Stimulated activated naive CD8-positive, alpha-beta T cell treated with anti-CD3 and anti-CD28 coated beads, Interleukin-15, amount 100 ng/mL, for 72 hours (primary cell): ENCODE results near the gene SUPT3H.

ENCODE experiments used
- ATAC-seq: fragments of 150-1000 bp; cut with Tn5 transposase; 2 replicates; pipeline ENCODE4 v1.10.0; 2021; ENCODE audit warnings: mild to moderate bottlenecking, moderate library complexity
- DNase-seq, 2 donors: peaks; one replicate each; pipeline ENCODE4 v3.0.0; 2021 to 2022
- H3K27ac Mint-ChIP-seq, 2 donors: one replicate each; pipeline ENCODE4 v1.8.0; 2022; ENCODE audit warnings: mild to moderate bottlenecking in 2 of 2, mixed read lengths in 2 of 2, moderate library complexity in 2 of 2
- H3K27me3 Mint-ChIP-seq: one replicate; pipeline ENCODE4 v1.8.0; 2022; ENCODE audit warnings: mixed read lengths
- H3K4me1 Mint-ChIP-seq: one replicate; pipeline ENCODE4 v1.8.0; 2022; ENCODE audit warnings: mild to moderate bottlenecking, mixed read lengths
- H3K4me3 Mint-ChIP-seq, 2 donors: one replicate each; pipeline ENCODE4 v1.8.0; 2022; ENCODE audit warnings: mild to moderate bottlenecking in 2 of 2, mixed read lengths in 2 of 2, moderate library complexity in 1 of 2
- H3K9me3 Mint-ChIP-seq, 2 donors: one replicate each; pipeline ENCODE4 v1.8.0; 2022; ENCODE audit warnings: mixed read lengths in 2 of 2

Gene SUPT3H

GRCh38 chr6:45377554-45378333 lies at the start of gene SUPT3H:
TSS of gene SUPT3H (minus strand) at chr6:45377934.
- H3K4me3 Mint-ChIP-seq = peak within 1 kb of the TSS; percentile 96 to 97
- DNase-seq (peak; percentile 93 to 96), ATAC-seq (peak; percentile 90)
- H3K4me1 Mint-ChIP-seq = peaks cover 31% of the 10 kb centered on the region
- H3K27me3 Mint-ChIP-seq = no peaks in the 10 kb centered on the region
- peak within 1 kb of the TSS; percentile 99 to 100 for H3K27ac Mint-ChIP-seq
- H3K9me3 Mint-ChIP-seq = no peaks in the 10 kb centered on the region

GRCh38 chr6:45426251-45426650 lies 48.5 kb upstream of the SUPT3H start:
- H3K4me1 Mint-ChIP-seq = peaks cover 55% of the 10 kb centered on the region
- no peaks in the 10 kb centered on the region for H3K27me3 Mint-ChIP-seq

DNA sequence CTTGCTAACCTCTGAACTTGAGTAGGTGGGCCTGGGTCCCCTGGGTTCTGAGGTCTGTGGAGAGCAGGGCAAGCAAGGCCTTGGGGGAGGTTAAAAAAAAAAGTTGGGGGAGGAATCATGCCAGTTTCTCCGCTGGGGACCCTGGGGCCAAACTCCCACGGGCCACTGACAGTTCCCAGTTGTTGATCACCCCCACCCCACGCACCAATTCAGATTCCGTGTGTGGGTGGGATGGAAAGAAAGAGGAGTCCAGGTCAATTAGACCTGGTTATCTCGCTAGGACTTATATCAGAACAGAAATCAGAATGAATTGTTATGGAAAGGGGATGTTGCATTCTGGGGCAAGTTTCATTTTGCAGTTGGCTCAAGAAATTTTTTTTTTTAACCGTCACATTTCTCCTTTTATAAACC lies 46.7 kb upstream of the SUPT3H start:
- H3K4me3 Mint-ChIP-seq = peak overlapping the region; percentile 40 to 100
- H3K9me3 Mint-ChIP-seq = no peaks in the 10 kb centered on the region
- no peaks in the 10 kb centered on the region for H3K27me3 Mint-ChIP-seq
- ATAC-seq = no peak
- H3K27ac Mint-ChIP-seq = no peak overlapping the region
- H3K4me1 Mint-ChIP-seq = peaks cover 54% of the 10 kb centered on the region
- DNase-seq = no peak

More at GRCh38 chr6:45426251-45426650, 48.5 kb upstream of the SUPT3H start:
- H3K4me3 Mint-ChIP-seq = no peak overlapping the region
- H3K9me3 Mint-ChIP-seq = no peaks in the 10 kb centered on the region
- DNase-seq (no peak), ATAC-seq (no peak)
- no peak overlapping the region for H3K27ac Mint-ChIP-seq

GRCh38 chr6:45423824-45424450 lies 46.2 kb upstream of the SUPT3H start:
- Mint-ChIP-seq H3K4me3 (peak overlapping the region; percentile 40 to 100), H3K9me3 (no peaks in the 10 kb centered on the region), H3K27me3 (no peaks in the 10 kb centered on the region), H3K4me1 (peaks cover 54% of the 10 kb centered on the region), H3K27ac (peak overlapping the region; percentile 27 to 78)
- ATAC-seq = no peak
- peak; percentile 15 to 16 for DNase-seq

DNA sequence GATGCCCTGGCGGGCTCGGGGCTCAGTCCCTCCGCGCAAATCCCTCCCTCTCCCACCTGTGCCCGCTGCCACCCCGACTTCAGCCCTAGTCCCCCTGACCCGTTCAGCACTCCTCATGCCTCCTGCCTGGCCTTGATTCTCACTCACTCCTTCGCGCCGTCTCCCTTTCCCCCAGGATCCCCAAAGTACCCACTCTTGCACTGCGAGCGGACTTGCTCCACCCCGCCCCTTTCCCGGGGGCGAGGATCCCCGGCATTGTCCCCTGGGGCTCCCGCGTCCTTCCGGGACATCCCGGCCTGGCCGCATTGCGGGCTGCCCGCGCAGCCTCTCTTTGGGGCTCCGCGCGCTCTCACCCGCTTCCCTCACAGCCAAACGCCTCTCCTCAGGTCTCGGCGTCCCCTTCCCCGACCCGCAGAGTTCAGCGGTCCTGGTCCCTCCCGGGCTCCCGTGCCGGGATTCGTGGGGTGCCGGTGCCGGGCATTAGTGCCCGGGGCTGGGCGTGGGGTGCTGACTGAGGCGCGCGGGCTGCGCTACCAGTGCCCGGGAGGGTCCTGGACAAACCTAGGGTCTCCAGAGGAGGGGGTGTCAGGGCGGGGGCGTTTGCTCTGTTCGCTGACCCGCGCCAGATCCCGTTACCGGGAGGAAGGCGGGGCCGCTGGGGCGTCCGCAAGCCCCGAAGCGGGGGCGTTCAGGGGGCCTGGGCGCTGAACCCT lies 45.5 kb upstream of the SUPT3H start:
- Mint-ChIP-seq H3K27ac (peak overlapping the region; percentile 89 to 94), H3K9me3 (no peaks in the 10 kb centered on the region), H3K4me1 (peaks cover 48% of the 10 kb centered on the region), H3K4me3 (peak overlapping the region; percentile 99 to 100), H3K27me3 (no peaks in the 10 kb centered on the region)
- peak; percentile 53 to 72 for DNase-seq
- ATAC-seq = no peak

- peaks cover 41% of the 10 kb centered on the region for H3K4me1 Mint-ChIP-seq
- ATAC-seq (peak; percentile 59), DNase-seq (peak; percentile 69 to 73)
- no peaks in the 10 kb centered on the region for H3K9me3 Mint-ChIP-seq
- peak overlapping the region; percentile 99 to 100 for H3K4me3 Mint-ChIP-seq
- peak overlapping the region; percentile 96 to 98 for H3K27ac Mint-ChIP-seq
- no peaks in the 10 kb centered on the region for H3K27me3 Mint-ChIP-seq
These were observed 44.9 kb upstream of the SUPT3H start for GRCh38 chr6:45422503-45423110.

DNA sequence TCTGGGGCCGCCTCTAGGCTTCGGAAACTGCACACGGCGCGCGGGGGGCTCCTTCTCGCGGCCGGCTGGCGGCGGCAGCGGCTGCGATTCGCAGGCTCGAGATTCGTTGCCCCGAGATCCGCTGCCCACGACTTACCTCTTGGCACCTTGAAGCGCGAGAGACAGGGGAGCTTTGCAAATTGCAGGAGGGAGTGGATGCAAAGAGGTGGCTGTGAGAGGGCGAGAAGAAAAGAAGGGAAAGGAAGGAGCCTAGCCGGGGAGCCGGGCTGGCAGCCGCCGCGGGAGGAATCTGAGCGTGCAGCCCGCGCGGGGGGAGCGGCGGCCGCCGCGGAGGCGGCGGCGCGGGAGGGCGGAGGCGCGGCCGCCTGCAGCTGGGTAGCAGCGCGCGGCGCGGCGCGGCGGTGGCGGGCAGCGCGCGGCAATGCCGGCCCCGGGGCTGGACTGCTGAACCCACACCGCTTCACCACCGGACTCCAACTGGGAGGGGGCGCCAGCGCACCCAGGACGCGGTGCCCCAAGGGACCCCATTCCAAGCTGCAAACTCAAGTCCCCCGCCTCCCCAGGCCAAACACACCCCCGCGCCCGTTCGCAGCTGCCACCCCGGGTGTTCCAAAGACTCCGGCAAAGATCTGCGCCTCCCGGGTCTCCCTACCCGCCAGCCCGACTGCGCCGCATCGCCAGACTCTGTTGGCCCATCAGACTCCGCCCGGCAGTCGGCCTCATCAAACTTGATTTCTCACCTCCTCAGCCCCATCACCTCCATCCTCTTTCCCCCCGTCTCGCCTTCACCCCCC lies 44.2 kb upstream of the SUPT3H start:
- no peaks in the 10 kb centered on the region for H3K27me3 Mint-ChIP-seq
- H3K4me3 Mint-ChIP-seq = peak overlapping the region; percentile 99 to 100
- DNase-seq (peak; percentile 70 to 73), ATAC-seq (peak; percentile 48)
- no peaks in the 10 kb centered on the region for H3K9me3 Mint-ChIP-seq
- H3K27ac Mint-ChIP-seq = peak overlapping the region; percentile 97 to 98
- peaks cover 41% of the 10 kb centered on the region for H3K4me1 Mint-ChIP-seq

GRCh38 chr6:45420909-45421708 lies 43.4 kb upstream of the SUPT3H start:
- H3K9me3 Mint-ChIP-seq = no peaks in the 10 kb centered on the region
- ATAC-seq (no peak), DNase-seq (no peak)
- no peaks in the 10 kb centered on the region for H3K27me3 Mint-ChIP-seq
- peak overlapping the region; percentile 95 to 99 for H3K4me3 Mint-ChIP-seq
- H3K27ac Mint-ChIP-seq = peak overlapping the region; percentile 97
- peaks cover 49% of the 10 kb centered on the region for H3K4me1 Mint-ChIP-seq

DNA sequence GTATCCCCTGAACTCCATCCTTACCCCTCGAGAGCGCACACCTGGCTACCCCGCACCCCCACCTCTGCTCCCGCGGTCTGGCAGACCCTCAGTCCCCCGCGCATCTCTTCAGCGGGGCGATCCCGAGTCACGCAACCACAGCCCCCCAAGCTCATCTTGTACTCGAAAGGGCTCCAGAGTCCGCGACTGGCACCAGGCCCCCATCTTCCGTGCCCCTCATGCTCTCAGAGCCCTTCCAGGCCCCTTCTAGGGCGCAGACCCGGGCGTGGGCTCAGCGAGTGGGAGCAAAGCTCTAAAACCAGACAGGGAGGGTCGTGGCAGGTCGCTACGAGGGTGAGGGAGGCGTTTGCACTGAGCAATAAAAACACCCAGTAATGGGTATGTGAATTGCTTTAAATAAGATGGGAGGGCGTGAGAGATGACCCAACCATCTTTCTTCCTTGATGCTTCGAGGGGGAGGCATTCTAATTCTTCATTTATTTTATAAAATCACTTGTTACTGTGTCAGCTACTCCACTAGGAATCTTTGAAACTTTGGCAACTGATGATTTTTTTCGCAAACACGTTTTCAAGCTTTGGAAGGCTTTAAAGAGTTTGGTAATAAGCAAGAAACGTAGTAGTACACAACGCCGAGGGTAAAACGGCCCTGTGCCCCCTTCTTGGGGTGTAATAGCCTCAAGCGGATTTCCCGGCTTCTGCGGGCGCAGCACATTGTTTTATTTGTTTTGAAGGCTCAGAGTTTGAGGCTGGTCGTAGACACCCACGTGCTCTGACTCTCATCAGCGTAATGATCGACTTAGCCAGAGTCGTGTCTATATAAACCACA lies 42.6 kb upstream of the SUPT3H start:
- no peaks in the 10 kb centered on the region for H3K27me3 Mint-ChIP-seq
- ATAC-seq (peak; percentile 25), DNase-seq (peak; percentile 55 to 69)
- peak overlapping the region; percentile 95 to 99 for H3K4me3 Mint-ChIP-seq
- no peaks in the 10 kb centered on the region for H3K9me3 Mint-ChIP-seq
- peak overlapping the region; percentile 97 for H3K27ac Mint-ChIP-seq
- H3K4me1 Mint-ChIP-seq = peaks cover 57% of the 10 kb centered on the region

DNA sequence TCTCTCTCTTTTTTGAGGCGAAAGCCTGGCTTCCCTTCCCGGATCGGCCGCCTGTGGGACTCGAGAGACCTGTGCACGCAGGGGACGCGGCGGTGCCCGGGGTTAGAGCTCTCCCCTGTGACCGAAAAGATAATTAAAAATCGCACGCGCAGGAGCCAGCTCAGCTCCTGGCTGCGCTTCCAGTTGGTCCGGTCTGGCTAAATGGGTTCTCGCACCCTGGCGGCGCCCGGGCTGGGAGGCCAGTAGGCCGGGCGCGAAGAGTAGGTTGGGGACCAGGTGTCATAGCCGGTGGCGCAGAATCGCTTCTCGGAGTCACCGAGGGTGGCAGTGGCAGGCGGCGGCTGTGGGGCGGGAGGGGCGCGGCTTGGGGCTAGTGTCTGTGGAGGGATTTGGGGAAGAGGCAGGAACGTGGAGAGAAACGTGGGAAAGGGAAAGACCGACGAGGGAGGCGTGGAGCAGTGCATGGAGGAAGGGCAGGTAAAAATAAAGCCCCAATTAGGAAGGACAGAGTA lies 41.9 kb upstream of the SUPT3H start:
- ATAC-seq (peak; percentile 53), DNase-seq (peak; percentile 66 to 74)
- Mint-ChIP-seq H3K27me3 (no peaks in the 10 kb centered on the region), H3K4me1 (peaks cover 56% of the 10 kb centered on the region), H3K9me3 (no peaks in the 10 kb centered on the region), H3K4me3 (peak overlapping the region; percentile 95 to 99), H3K27ac (peak overlapping the region in 1 of 2 donors; percentile 97)

- no peaks in the 10 kb centered on the region for H3K27me3 Mint-ChIP-seq
- no peaks in the 10 kb centered on the region for H3K9me3 Mint-ChIP-seq
- H3K4me1 Mint-ChIP-seq = peaks cover 47% of the 10 kb centered on the region
- H3K4me3 Mint-ChIP-seq = no peak overlapping the region
- no peak for DNase-seq
- H3K27ac Mint-ChIP-seq = no peak overlapping the region
- no peak for ATAC-seq
These were observed 39.7 kb upstream of the SUPT3H start for GRCh38 chr6:45417436-45417835.

- DNase-seq (no peak), ATAC-seq (no peak)
- Mint-ChIP-seq H3K4me1 (peaks cover 44% of the 10 kb centered on the region), H3K27ac (no peak overlapping the region), H3K27me3 (no peaks in the 10 kb centered on the region), H3K4me3 (no peak overlapping the region), H3K9me3 (no peaks in the 10 kb centered on the region)
These were observed 39.0 kb upstream of the SUPT3H start for GRCh38 chr6:45416700-45417099.

DNA sequence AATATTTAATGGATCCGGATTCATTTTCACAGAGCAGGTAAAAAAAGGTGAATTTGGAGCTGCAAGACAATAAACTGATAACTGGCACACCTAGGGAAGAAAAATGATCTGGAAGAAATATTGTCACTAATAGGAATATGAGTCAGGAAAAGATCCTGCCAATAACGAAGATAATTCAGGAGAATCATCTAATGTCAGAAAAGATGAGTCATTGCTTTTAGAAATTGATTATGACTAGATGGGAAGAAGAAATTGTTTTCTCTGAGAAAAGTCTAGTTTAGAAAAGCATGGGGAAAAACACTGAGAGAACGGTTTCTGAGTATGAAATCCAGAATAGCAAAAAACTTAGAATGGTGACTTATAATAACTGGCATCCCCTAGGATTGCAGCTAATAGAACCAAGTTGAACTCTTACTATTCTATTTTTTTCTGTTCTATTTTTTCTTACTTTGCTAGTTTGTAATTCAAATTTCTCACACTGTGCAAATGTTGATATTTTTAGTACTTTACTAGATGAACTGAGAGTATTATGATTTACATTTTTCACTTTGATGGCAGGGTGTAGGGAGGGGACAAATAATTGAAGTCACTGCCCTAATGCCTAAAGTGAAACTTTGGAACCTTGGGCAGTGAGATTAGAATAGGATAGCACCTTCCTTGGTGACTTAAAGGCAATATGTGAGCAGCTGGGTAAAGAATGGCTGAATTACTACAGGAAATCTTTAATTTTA lies 38.2 kb upstream of the SUPT3H start:
- ATAC-seq (no peak), DNase-seq (no peak)
- no peaks in the 10 kb centered on the region for H3K9me3 Mint-ChIP-seq
- peaks cover 42% of the 10 kb centered on the region for H3K4me1 Mint-ChIP-seq
- H3K27me3 Mint-ChIP-seq = no peaks in the 10 kb centered on the region
- H3K27ac Mint-ChIP-seq = no peak overlapping the region
- H3K4me3 Mint-ChIP-seq = no peak overlapping the region
